ENCODE data around the gene TSGA10IP. TPM values are rescaled to one million over a fixed set of nuclear protein-coding genes. Genes with fewer than 3 reads are reported as not detected.

Gene TSGA10IP
- total RNA-seq, 2 experiments from 2014 or later, result not detected

GRCh38 chr11:66001942-66002647 is 56.8 kb downstream of the TSGA10IP start, which contains the start of the genes BANF1 and EIF1AD:
BANF1 (plus strand) TSS chr11:66002503; CDS start chr11:66003251, 748 bp downstream.
EIF1AD (minus strand) TSS chr11:66002157; CDS start chr11:66000389, 1,768 bp downstream.
- DNase-seq, result peak; percentile 97
- ChIA-PET CTCF (interaction anchor here (0.7 to 1.5 kb wide), 12 partner anchors 10 to 297 kb away, joined by 3 to 15 read pairs (median 4); partner anchors contain the start of genes CCDC85B, FIBP, MUS81 and SF3B2), POLR2A (interaction anchor here (0.6 to 1.9 kb wide), 25 partner anchors 10 to 502 kb away, joined by 3 to 9 read pairs (median 4); partner anchors contain the start of genes CCDC85B, CST6, FIBP and KAT5)
- H3K4me3 Mint-ChIP-seq, result peak within 1 kb of the TSS; percentile 96
- H3K9me3 Mint-ChIP-seq (ENCODE audit: insufficient read depth), result no peaks in the 10 kb centered on the region
- peak; percentile 95 for ATAC-seq
- peaks cover 46% of the 10 kb centered on the region for H3K4me1 Mint-ChIP-seq (ENCODE audit: low read depth)
- peaks cover 69% of the 10 kb centered on the region for H3K36me3 Mint-ChIP-seq (ENCODE audit: low read depth)
- H3K27me3 Mint-ChIP-seq (ENCODE audit: low read depth), result no peaks in the 10 kb centered on the region
- H3K27ac Mint-ChIP-seq, result peak within 1 kb of the TSS; percentile 98

- H3K27ac Mint-ChIP-seq, result peak overlapping the region; percentile 98
- peak overlapping the region; percentile 96 for H3K4me3 Mint-ChIP-seq
- ATAC-seq, result peak; percentile 71
- H3K9me3 Mint-ChIP-seq (ENCODE audit: insufficient read depth), result no peaks in the 10 kb centered on the region
- POLR2A ChIA-PET, result interaction anchor here (0.6 to 1.9 kb wide), 24 partner anchors 9 to 503 kb away, joined by 3 to 9 read pairs (median 4); partner anchors contain the start of genes CCDC85B, CST6, FIBP and KAT5
- CTCF ChIA-PET, result interaction anchor here (0.7 to 1.5 kb wide), 12 partner anchors 10 to 298 kb away, joined by 3 to 15 read pairs (median 4); partner anchors contain the start of genes CCDC85B, FIBP, MUS81 and SF3B2
- H3K4me1 Mint-ChIP-seq (ENCODE audit: low read depth), result peaks cover 42% of the 10 kb centered on the region
- H3K36me3 Mint-ChIP-seq (ENCODE audit: low read depth), result peaks cover 63% of the 10 kb centered on the region
- no peak for DNase-seq
- no peaks in the 10 kb centered on the region for H3K27me3 Mint-ChIP-seq (ENCODE audit: low read depth)
These were observed 57.5 kb downstream of the TSGA10IP start for GRCh38 chr11:66002648-66003225.

GRCh38 chr11:66003291-66003690 is 58.0 kb downstream of the TSGA10IP start:
- Mint-ChIP-seq H3K4me1 (ENCODE audit: low read depth) (peaks cover 42% of the 10 kb centered on the region), H3K9me3 (ENCODE audit: insufficient read depth) (no peaks in the 10 kb centered on the region), H3K27me3 (ENCODE audit: low read depth) (no peaks in the 10 kb centered on the region), H3K36me3 (ENCODE audit: low read depth) (peaks cover 58% of the 10 kb centered on the region), H3K4me3 (peak overlapping the region; percentile 96), H3K27ac (peak overlapping the region; percentile 98)
- CTCF ChIA-PET, result interaction anchor here (1.1 to 1.5 kb wide), 7 partner anchors 10 to 143 kb away, joined by 3 to 15 read pairs (median 6); partner anchors contain the start of genes CCDC85B, FIBP, MUS81 and SF3B2
- POLR2A ChIA-PET, result interaction anchor here (0.7 to 1.9 kb wide), 8 partner anchors 10 to 503 kb away, joined by 3 to 9 read pairs (median 5); partner anchors contain the start of genes CCDC85B and FIBP
- no peak for DNase-seq
- no peak for ATAC-seq

GRCh38 chr11:66004186-66004585 is 58.9 kb downstream of the TSGA10IP start:
- Mint-ChIP-seq H3K27ac (peak overlapping the region; percentile 69), H3K36me3 (ENCODE audit: low read depth) (peaks cover 49% of the 10 kb centered on the region), H3K27me3 (ENCODE audit: low read depth) (no peaks in the 10 kb centered on the region), H3K4me1 (ENCODE audit: low read depth) (peaks cover 39% of the 10 kb centered on the region), H3K9me3 (ENCODE audit: insufficient read depth) (no peaks in the 10 kb centered on the region), H3K4me3 (peak overlapping the region; percentile 58)
- ATAC-seq (no peak), DNase-seq (no peak)
- ChIA-PET CTCF (interaction anchor here (1.2 kb wide), 1 partner anchor 41 kb away, joined by 4 read pairs; no protein-coding TSS in a partner anchor), POLR2A (interaction anchor here (0.6 to 0.9 kb wide), 2 partner anchors 18 to 1788 kb away, joined by 3 read pairs; no protein-coding TSS in a partner anchor)

GRCh38 chr11:66006134-66006890 is 61.0 kb downstream of the TSGA10IP start:
- Mint-ChIP-seq H3K4me1 (ENCODE audit: low read depth) (peaks cover 21% of the 10 kb centered on the region), H3K4me3 (no peak overlapping the region), H3K27me3 (ENCODE audit: low read depth) (peaks cover 9% of the 10 kb centered on the region), H3K9me3 (ENCODE audit: insufficient read depth) (no peaks in the 10 kb centered on the region), H3K36me3 (ENCODE audit: low read depth) (peaks cover 36% of the 10 kb centered on the region), H3K27ac (no peak overlapping the region)
- ATAC-seq (no peak), DNase-seq (no peak)
- ChIA-PET CTCF (no interaction called here), POLR2A (no interaction called here)

DNA sequence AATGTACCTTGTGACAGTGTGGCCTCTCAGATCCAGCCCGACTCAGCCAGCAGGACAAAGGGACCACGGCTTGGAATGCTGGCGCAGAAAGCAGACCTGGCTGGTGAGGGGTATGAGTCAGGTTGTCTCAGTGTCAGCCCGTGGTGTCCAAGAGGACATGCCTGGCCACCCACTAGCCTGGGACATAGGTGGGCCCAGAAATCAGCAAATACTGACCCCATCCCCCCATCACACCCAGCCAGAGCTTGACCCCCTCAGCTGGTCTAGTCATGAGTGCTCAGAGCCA is 61.6 kb downstream of the TSGA10IP start:
- no peak overlapping the region for H3K27ac Mint-ChIP-seq

GRCh38 chr11:66007201-66007634 is 61.9 kb downstream of the TSGA10IP start:
- ATAC-seq (no peak), DNase-seq (no peak)
- POLR2A ChIA-PET, result no interaction called here
- CTCF ChIA-PET, result interaction anchor here (1.1 to 1.8 kb wide), 2 partner anchors 15 to 38 kb away, joined by 4 to 12 read pairs; no protein-coding TSS in a partner anchor
- Mint-ChIP-seq H3K27ac (no peak overlapping the region), H3K27me3 (ENCODE audit: low read depth) (peaks cover 15% of the 10 kb centered on the region), H3K9me3 (ENCODE audit: insufficient read depth) (no peaks in the 10 kb centered on the region), H3K4me1 (ENCODE audit: low read depth) (peaks cover 23% of the 10 kb centered on the region), H3K4me3 (no peak overlapping the region), H3K36me3 (ENCODE audit: low read depth) (peaks cover 29% of the 10 kb centered on the region)

More for the DNA sequence above, 61.6 kb downstream of the TSGA10IP start:
- H3K27me3 Mint-ChIP-seq (ENCODE audit: low read depth), result peaks cover 12% of the 10 kb centered on the region
- no peak overlapping the region for H3K4me3 Mint-ChIP-seq
- ATAC-seq (no peak), DNase-seq (no peak)
- CTCF ChIA-PET, result interaction anchor here (1.8 kb wide), 1 partner anchor 16 kb away, joined by 12 read pairs; no protein-coding TSS in a partner anchor
- POLR2A ChIA-PET, result no interaction called here
- H3K4me1 Mint-ChIP-seq (ENCODE audit: low read depth), result peaks cover 24% of the 10 kb centered on the region
- H3K36me3 Mint-ChIP-seq (ENCODE audit: low read depth), result peaks cover 32% of the 10 kb centered on the region
- H3K9me3 Mint-ChIP-seq (ENCODE audit: insufficient read depth), result no peaks in the 10 kb centered on the region

DNA sequence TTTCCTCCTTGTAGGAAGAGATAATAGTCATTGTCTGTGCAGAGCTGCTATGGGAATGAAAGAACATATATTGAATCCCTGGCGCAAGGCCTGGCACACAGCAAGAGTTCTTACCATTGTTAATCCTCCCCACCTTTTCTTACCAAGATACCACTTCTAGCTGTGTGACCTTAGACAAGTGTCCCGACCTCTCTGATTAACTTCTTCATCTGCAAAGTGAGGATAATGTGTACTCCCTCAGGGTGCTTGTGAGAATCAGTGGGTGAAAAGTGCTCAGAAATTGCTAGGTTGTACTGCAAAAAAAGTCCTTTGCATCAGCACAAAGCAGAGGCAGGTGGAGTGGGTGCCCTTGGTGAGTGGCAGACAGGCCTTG is 62.8 kb downstream of the TSGA10IP start:
- no peaks in the 10 kb centered on the region for H3K9me3 Mint-ChIP-seq (ENCODE audit: insufficient read depth)
- H3K4me3 Mint-ChIP-seq, result no peak overlapping the region

DNA sequence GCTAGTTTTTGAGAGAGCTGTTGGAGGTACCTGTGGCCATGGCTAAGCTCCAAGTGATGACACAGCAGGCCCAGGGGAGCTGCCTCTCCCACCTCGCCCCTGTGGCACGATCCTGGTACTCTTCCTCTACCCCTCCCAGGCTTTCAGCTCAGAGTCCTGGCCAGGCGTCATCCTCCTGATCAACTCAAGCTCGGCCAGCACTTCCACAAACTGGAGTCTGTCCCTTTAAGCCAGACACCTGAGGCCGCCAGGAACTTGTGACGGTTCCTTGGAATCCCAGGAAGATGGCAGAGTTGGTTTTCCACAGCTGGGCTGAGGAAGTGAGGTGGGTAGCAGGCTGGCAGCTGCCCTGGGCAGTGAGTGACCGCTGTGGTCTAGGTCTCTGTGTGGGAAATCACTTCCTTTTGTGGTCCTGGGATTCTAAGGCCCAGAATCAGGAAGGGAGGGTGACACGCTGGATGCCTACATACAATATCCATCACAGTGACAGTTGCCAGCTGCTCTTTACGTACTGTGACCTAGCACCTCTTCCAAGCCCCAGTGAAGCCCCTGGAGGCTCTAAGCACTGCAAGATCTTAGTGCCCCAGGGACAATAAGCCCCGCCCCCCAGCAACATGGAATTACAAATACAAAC is 63.3 kb downstream of the TSGA10IP start:
- POLR2A ChIA-PET, result no interaction called here
- DNase-seq (no peak), ATAC-seq (no peak)
- peaks cover 27% of the 10 kb centered on the region for H3K27me3 Mint-ChIP-seq (ENCODE audit: low read depth)
- no peak overlapping the region for H3K27ac Mint-ChIP-seq
- H3K36me3 Mint-ChIP-seq (ENCODE audit: low read depth), result peaks cover 19% of the 10 kb centered on the region
- H3K4me3 Mint-ChIP-seq, result no peak overlapping the region
- peaks cover 14% of the 10 kb centered on the region for H3K4me1 Mint-ChIP-seq (ENCODE audit: low read depth)
- no peaks in the 10 kb centered on the region for H3K9me3 Mint-ChIP-seq (ENCODE audit: insufficient read depth)
- CTCF ChIA-PET, result interaction anchor here (1.1 to 1.8 kb wide), 4 partner anchors 14 to 43 kb away, joined by 3 to 12 read pairs (median 8); partner anchors contain the start of gene SF3B2

More for the DNA sequence above, 62.8 kb downstream of the TSGA10IP start:
- no peak for DNase-seq
- ChIA-PET POLR2A (no interaction called here), CTCF (interaction anchor here (0.5 to 1.8 kb wide), 4 partner anchors 14 to 61 kb away, joined by 3 to 12 read pairs (median 4); partner anchors contain the start of gene SF3B2)
- Mint-ChIP-seq H3K4me1 (ENCODE audit: low read depth) (peaks cover 19% of the 10 kb centered on the region), H3K36me3 (ENCODE audit: low read depth) (peaks cover 24% of the 10 kb centered on the region), H3K27me3 (ENCODE audit: low read depth) (peaks cover 22% of the 10 kb centered on the region), H3K27ac (no peak overlapping the region)
- ATAC-seq, result no peak
